Right ventricle myocardium inferior (tissue), 1 donor: Measurements from ENCODE around the gene POLE4. TPM values are rescaled to one million over a fixed set of nuclear protein-coding genes. Genes with fewer than 3 reads are reported as not detected.

Source experiments
- ATAC-seq: fragments of 200-7000 bp; cut with Tn5 transposase; one replicate; pipeline ENCODE4 v1.9.1; 2020; ENCODE audit warnings: mild to moderate bottlenecking, moderate library complexity
- DNase-seq: peaks from one replicate; pipeline ENCODE4 v3.0.0; 2021; ENCODE audit errors: missing footprints
- intact Hi-C: fragments of 100-400 bp; cut with DNase I; formaldehyde crosslinking; loops from one replicate; pipeline ENCODE4 v1.11.0; 2022
- long read RNA-seq: library from polyadenylated mRNA; unstranded; transcript quantifications from one replicate; pipeline ENCODE4 v2.0.0, GENCODE V29; 2021
- total RNA-seq: library from RNA; stranded (reverse); fragmentation: NEBNext Ultra II Directional; extraction: Animal tissue kit (Norgen Biotek cat#: 25700); gene quantifications from one replicate; pipeline ENCODE4 v1.2.1, GENCODE V29; 2021
- donor health status: DM: no; HTN: yes; CAD: no; lungs with severe emphysema.

POLE4 gene, protein sequence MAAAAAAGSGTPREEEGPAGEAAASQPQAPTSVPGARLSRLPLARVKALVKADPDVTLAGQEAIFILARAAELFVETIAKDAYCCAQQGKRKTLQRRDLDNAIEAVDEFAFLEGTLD
- total RNA-seq, result 51.7 TPM
- long read RNA-seq, transcript POLE4-205 (4 exons, 1,248 nt), result major isoform, 5 of 5 reads
- long read RNA-seq, partial matches to known transcripts, result 0 of 5 reads
- long read RNA-seq, other reads (novel, unspliced or antisense), result 0 of 5 reads

DNA sequence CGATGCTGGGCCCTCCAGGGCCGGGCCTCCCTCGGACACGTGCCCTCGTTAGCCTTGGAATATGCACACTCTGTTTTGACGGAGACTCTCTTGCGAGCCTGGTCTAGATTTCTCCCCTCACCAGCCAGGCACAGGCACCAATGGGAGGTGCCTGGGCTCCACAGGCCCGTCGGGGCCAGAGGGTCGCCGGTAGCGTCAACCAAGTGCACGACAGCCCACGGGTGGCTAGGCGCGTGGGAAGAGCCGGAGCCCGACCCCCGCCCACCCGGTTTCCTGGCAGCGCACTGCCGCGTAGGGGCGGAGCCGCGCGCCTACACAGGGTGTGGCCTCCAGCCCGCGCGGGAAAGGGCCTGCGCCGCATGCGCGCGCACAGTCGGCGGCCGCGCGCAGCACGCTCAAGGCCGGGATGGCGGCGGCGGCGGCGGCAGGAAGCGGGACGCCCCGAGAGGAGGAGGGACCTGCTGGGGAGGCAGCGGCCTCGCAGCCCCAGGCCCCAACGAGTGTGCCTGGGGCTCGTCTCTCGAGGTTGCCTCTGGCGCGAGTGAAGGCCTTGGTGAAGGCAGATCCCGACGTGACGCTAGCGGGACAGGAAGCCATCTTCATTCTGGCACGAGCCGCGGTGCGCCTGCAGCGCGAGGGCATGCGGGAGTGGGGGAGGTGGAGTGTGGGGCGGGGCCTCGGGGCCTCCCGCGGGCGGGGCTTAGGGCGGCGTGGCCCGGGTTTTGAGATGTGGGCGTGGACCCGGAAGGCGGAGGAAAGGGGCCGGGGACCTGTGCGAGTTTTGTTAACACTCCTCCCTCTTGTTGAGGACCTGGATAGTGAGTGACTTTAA is at the start of gene POLE4:
TSS of gene POLE4 (plus strand) at position 370 of the 832 bp plus-strand sequence. CDS start at position 407, 37 bp downstream.
- peak; percentile 97 for DNase-seq
- intact Hi-C loops, result no loop called here
- peak; percentile 99 for ATAC-seq

DNA sequence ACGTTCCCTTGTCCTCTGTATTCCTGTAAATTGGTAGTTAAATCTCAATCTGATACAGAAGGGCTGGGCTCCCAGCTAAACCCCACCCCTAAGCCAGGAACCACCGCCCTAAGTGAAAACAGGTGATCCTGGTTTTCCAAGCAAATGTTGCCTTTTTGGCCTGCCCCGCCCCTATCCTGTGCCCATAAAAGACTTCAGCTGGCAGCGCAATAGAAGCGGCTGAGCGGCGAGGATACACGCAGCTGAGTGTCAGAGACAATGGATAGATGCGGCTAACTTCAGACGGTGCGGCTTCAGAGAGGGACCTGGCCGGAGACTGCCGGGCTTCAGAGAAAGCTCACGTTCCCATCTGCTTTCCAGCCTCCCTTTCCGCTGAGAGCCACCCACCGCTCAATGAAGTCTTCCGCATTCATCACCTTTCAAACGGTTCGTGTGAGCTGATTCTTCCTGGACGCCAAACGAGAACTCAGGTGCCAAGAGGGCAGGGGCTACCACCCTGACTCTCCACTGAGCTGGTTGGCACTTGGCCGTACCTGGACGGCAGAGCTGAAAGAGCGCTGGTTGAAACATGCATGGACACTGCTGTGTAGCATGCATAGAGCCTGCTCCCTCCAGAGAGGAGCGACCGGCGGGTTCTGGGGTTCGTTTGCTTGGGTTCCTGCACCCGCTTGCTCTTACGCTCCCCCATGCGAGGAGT is 49.5 kb upstream of the POLE4 start:
- DNase-seq (no peak), ATAC-seq (no peak)
- intact Hi-C loops, result no loop called here

DNA sequence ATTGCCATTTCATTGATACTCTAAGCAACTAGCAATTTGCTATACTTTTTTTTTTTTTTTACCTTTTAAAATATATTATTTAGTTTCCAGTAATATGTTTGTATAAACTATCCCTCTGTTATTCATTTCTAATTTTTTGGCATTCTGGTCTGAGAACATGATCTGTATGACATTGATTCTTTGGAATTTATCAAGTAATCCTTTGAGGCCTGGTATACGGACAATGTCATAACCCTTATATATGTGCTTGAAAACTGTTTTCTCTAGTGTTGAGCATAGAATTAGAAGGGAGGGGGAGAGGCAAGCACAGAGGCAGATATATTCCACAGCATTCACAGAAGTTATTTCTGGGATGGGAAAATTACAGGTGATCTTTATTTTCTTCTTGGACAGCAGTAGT is 48.2 kb upstream of the POLE4 start:
- ATAC-seq (no peak), DNase-seq (no peak)
- intact Hi-C loops, result no loop called here

DNA sequence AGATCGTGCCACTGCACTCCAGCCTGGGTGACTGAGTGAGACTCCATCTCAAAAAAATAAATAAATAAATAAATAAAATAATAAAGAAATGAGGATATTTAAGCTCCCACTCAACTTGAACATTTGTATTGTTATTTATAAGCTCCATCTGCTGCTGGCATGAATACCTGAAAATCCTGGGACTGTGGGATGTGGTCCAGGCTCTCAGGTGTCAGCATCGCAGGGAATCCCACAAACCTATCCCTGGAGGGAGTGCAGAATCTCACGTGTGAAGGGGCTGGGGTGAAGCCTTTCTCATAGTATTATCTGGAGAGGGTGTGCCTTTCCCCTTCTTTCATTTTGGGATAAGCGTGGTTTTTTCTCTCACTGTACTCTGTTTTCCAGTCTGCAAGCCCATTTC is 47.4 kb upstream of the POLE4 start:
- no peak for ATAC-seq
- intact Hi-C loops, result no loop called here
- DNase-seq, result no peak

DNA sequence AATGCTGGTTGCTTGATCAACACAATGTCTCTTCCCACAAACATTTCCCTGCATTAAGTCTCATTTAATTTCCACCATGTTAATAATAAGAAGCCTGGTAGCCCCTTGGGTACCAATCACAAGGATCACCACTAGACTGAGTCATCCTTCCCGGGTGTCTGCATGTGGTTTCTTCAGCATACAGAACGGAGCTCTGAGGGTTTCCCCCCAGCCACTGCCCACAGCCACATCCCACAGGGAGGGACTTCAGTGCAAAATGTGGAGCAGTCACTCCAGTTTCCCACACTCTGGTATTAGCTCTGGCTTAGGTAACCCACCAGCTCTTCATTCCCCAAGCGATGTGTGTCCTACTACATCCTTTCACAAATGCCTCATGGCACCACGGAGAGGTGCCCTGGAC is 42.7 kb upstream of the POLE4 start:
- intact Hi-C loops, result loop anchor here (5.0 kb wide), 2 partner anchors 152 to 692 kb away; no protein-coding TSS in a partner anchor
- DNase-seq (no peak), ATAC-seq (no peak)

DNA sequence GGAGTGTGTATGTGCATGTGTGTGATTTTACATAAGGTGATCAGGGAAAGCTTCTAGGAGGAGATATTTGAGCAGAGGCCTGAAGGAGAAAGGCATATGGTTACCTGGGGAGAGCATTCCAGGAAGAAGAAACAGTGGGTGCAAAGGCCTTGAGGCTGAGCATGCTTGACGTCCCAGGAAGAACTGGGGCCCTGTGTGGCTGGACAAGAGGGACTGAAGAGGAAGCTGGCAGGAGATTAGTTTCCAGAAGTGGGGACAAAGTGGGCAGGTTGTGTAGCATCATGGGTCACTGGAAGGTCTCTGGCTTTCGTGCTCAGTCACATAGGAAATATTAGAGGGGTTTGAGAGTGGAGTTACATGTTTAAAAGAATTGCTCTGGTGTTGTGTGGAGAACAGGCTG is 42.0 kb upstream of the POLE4 start:
- no peak for ATAC-seq
- intact Hi-C loops, result loop anchor here (5.0 kb wide), 2 partner anchors 151 to 691 kb away; no protein-coding TSS in a partner anchor
- DNase-seq, result no peak

DNA sequence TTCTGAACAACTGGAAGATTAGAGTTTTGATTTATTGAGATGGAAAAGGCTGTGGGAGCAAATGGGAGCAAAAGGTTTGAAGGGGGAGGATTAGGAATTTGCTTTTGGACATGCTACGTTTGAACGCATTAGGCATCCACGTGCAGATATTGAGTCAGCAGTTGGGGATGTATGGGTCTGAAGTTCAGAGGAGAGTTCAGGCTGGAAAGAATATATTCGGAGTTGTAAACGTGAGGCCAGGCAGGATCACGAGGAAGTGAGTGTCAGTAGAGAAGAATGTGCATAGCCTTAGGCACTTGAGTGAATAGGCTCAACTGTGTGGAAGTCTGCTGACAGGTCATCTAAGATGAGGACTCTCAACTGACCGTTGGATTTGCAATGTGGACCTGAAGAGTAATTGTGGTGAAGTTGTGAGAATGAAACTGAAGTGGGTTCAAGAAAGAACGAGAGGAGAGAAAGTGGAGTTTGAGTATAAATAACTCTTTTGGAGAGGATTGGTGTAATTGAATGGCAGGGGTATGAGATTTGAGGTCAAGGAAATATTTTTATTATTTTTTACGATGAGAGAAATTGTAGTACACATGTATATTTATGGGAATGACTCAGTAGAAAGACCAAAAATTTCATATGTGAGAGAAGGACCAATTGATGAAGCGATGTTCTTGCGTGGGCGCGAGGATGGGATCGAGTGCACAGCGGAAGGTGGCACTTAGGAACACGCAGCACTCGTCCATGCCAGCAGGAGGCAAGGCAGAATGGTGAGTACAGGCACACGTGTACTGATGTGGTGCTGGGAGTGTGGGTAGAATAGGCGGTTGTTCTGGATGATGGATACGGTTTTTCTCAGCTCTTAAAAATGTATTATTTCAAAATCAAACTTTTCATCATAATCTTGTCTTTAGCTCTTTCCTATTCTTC is 40.5 kb upstream of the POLE4 start:
- no peak for ATAC-seq
- intact Hi-C loops, result loop anchor here (5.0 kb wide), 2 partner anchors 149 to 689 kb away; no protein-coding TSS in a partner anchor
- no peak for DNase-seq

DNA sequence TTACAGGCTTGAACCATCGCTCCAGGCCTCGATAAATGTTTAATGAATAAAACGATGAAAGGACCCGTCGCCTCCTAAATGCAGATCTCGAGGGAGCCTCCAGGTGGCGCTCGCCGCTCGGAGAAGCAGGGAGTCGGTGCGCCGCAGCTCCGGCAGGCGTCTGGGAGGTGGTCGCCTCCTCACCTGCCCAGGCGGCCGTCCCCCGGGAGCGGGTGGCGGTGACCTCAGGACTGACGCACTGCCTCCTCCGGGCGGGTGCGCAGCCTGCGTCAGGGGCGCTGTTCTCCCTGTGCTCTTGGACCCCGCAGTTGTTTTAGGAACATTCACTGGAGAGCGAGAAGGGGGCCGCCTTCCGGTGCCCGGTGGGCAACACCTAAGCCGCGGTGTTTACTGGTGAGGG is 38.6 kb upstream of the POLE4 start:
- no peak for ATAC-seq
- intact Hi-C loops, result loop anchor here (5.0 kb wide), 3 partner anchors 147 to 687 kb away; no protein-coding TSS in a partner anchor
- peak; percentile 91 for DNase-seq

DNA sequence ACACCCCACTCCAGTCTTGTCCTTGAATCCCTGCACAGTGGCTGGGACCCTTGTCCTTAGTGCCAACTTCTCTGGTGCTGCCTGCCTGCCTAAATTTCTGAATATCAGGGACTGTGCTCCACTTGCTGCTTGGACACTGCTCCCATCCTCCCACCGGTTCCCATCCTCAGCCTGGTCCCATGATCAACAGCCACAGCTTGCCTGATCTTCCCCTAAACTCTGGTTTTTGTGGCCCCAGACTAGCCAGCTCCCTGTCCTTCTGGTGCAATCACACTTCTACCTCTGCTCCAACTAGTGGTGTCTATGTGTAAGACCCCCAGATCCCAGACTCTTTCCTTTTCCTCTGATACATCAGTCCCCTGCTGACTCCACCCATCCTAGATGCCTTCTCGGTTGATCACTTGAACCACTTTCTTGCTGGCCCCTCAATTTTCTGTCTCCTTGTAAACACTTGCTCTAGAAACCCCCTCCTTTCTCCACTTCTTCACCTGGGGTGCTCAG is 37.2 kb upstream of the POLE4 start:
- intact Hi-C loops, result loop anchor here (5.0 kb wide), 1 partner anchor 481 kb away; no protein-coding TSS in a partner anchor
- ATAC-seq (no peak), DNase-seq (no peak)

DNA sequence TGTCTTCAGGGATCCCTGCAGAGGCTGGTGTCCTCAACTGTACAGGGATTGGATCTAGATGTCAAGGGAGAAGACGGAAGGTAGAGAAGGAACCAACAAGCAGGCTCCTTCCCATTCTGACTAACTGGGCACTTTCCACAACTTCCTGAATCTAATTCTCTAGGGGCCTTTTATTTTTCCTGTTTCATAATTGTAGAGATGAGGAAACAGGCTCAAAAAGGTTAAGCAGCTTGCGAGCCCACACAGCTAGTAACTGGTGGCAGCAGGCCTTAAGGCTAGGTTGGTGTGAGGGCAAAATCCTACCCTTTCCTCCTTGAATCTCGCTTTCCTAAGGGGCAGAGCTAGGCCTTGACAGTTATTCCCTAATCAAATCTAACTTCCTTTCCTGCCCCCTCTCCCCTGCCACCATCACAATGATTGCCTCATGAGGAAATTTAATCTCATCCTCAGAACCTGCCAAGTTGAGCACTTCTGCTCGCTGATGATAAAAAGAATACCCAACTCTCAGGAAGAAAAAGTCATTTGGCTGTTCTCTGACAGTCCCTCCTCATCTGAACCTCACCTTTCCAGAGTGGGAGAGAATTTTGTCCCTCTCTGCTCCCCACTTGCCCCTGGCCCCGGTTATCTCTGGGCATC is 35.7 kb upstream of the POLE4 start:
- DNase-seq (no peak), ATAC-seq (no peak)
- intact Hi-C loops, result loop anchor here (5.0 kb wide), 1 partner anchor 480 kb away; no protein-coding TSS in a partner anchor

DNA sequence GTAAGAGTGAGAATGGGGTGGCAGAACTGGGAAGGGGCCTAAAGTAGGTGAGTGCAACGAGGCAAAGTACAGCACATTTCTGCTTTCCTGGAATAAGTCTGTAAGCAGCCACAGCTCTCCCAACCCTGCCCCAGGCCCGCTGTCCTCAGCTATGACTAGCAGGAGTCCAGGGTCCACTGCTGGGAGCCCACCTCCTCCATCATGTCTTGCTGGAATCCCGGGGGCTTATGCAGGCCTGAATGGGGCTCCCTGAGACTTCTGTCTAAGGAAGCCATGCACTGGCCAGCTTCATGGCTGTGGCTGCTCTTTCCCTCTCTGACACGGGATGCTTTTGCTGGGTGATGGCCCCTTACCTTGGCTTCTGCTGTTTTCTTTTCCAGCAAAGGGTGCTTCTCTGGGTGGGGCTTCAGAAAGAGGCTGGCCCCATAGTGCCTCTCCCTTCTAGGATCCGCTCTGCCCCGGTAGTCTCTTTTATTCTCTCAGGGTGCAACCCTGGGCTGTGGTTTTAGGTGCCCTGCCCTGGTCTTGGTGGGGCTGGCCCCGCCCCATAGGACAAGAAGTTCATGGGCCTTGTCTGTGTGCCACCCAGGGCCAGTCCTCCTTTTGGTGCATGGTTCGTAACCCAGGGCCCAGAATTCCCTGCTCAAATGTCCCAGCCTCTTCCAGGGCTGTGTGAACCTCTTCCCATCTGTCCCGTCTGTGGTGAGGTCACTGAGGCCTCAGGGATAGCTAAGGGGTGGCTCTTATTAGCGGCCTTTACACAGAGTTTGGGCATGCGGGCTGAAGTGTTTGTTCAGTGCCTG is 33.8 kb upstream of the POLE4 start:
- DNase-seq (no peak), ATAC-seq (no peak)
- intact Hi-C loops, result loop anchor here (5.0 kb wide), 1 partner anchor 478 kb away; no protein-coding TSS in a partner anchor

DNA sequence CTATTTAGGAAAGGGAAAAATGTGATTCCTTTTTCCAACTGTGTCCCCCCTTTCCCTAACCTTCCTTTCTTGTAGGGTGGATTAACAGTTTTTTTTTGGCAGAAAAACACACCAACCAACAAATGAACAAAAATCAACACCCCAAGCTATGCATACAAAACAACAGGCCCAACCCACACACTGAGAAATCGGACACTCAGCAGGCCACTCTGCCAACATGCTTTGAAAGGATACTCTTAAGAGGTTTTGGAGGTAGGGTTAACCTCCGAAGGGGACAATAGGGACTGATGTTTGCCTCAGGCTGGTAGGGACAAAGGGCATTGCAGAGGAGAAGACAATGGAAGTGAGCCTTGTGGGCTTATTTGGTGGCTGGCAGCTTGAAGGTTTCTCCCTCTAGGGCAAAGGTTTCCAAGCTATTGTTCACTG is 33.1 kb upstream of the POLE4 start:
- no peak for ATAC-seq
- intact Hi-C loops, result no loop called here
- DNase-seq, result no peak

DNA sequence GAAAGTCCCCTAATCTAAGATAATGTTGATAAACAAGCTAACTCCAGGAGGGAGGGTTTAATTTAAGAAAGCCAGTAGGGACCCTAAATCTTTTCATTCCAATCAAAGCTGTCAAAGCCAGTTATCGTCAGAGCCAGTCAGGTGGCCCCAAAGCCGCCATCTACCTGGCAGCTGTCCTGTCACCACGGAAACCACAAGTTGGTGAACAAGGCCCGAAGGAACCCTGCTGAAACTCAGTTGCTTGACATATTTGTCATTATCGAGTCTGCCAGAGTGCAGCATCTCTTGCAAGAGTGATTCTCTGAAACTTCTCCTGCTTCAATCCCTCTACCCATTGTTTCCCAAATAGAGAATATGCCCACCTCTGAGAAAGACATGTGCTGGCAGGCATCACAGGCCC is 30.8 kb upstream of the POLE4 start:
- ATAC-seq (no peak), DNase-seq (no peak)
- intact Hi-C loops, result no loop called here

DNA sequence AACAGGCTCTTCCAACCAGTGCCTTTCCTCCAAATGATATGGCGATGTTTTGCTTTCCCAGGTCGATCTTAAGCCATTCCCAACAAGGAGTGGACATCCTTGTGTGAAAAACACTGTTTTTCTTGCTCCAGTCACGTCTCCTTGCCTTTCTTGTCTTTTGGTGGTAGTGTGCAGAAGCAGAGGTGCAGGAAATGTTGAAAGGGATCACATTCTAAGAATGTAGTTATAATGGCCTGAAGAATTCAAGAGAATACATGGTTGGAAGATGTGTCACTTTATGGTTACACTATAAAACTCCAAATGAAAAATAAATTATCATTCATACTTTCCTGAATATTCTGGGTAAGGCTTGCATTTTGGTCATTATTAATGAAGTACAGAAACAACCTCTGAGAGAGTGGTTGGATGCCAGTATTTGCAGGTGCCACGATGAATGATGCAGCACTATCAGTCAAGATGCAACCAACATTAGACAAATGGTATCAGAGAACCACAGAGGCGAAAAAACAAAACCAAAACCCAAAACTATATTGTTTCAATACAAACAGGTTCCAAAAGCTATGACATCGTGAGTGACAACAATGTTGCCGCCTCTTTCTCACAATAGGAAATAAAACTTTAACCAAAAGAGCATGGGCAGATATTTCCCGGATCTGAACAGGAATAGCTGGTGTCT is 27.5 kb upstream of the POLE4 start:
- ATAC-seq (no peak), DNase-seq (no peak)
- intact Hi-C loops, result no loop called here

DNA sequence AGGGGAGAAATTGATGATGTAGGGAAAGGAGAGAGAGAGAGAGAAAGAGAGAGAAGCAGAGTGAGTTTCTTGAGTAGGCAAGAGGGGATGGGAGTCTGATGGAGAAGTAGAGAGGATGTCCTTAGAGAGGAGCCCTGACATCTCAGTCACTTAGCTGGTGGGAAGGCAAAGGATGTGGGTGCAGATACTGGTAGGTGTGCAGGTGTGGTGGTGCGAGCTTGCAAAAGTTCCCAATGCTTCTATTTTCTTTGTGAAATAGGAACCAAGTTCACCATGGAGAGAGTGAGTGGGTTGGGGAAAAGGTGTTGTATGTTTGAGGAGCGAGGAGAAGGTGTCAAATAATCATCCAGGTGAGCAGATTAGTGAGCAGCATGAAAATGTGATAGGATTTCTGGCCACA is 26.5 kb upstream of the POLE4 start:
- intact Hi-C loops, result no loop called here
- DNase-seq (no peak), ATAC-seq (no peak)

DNA sequence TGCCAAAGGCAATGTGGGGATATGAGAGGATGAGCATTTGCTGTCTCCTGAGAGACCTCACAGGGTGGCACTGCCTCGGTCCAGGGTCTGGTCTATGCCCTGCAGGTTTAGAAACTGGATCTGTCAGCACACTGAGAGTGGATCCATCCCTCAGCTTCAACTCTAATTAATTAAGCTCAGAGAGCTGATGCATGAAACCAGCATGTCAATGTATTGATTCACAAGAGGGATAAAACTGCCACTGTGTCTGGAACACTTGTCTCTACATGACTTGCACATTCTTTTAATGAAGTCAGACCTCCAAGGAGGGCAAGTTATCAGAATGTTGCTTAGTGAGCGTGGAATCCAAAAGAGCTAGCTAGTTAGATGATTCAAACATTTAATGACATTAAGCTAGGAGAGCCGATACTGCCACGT is 22.5 kb upstream of the POLE4 start:
- intact Hi-C loops, result no loop called here
- DNase-seq (no peak), ATAC-seq (no peak)
